Activated CD8-positive, alpha-beta memory T cell treated with anti-CD3 and anti-CD28 coated beads for 24 hours (primary cell): ENCODE data around the gene RFC2.
"Not testable (repeated sequence)": the region's sequence is repeated elsewhere in the genome, so short reads cannot be mapped to it uniquely, and the experiment has no call there.

Experiments
- DNase-seq: peaks from one replicate; pipeline ENCODE4 v3.0.0-alpha.2; 2020

RFC2 gene

DNA sequence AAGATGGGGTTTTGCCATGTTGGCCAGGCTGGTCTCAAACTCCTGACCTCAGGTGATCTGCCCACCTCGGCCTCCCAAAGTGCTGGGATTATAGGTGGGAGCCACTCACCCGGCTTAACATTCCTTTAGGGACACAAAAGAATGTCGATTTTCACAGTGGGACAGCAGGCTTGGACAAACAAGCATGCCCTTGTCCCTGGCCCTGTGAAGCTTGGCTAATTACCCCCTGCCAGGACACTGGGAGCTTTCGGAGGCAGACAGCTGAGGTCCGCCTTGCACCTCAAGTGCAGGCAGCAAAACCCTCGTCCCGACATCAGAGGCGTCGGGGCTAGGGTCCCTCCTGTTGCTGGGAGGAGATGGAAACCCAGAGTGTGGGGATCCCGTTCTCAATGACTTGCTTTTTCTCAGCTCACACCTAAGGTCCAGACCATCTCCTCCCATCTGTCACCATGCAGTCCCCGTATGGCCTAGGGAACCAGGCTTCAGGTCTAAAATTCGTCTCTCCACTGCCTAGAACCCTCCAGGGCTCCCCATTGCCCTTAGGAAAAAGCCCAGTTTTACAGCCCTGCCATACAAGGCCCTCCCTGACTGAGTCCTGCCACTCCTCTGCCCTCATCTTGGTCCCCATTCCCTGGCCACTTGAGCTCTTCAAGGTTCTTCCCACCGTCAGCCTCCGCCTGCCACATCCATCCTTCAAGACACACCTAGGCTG lies 28.7 kb upstream of the RFC2 start:
- DNase-seq, result no peak

GRCh38 chr7:74280985-74281384 lies 26.8 kb upstream of the RFC2 start:
- no peak for DNase-seq

GRCh38 chr7:74277636-74278035 lies 23.4 kb upstream of the RFC2 start:
- DNase-seq, result no peak

- no peak for DNase-seq
Observed at GRCh38 chr7:74275401-74275881, 21.2 kb upstream of the RFC2 start.

- no peak for DNase-seq
Observed at GRCh38 chr7:74272305-74273038, 18.3 kb upstream of the RFC2 start.

- no peak for DNase-seq
Observed at GRCh38 chr7:74271742-74272141, 17.5 kb upstream of the RFC2 start.

DNA sequence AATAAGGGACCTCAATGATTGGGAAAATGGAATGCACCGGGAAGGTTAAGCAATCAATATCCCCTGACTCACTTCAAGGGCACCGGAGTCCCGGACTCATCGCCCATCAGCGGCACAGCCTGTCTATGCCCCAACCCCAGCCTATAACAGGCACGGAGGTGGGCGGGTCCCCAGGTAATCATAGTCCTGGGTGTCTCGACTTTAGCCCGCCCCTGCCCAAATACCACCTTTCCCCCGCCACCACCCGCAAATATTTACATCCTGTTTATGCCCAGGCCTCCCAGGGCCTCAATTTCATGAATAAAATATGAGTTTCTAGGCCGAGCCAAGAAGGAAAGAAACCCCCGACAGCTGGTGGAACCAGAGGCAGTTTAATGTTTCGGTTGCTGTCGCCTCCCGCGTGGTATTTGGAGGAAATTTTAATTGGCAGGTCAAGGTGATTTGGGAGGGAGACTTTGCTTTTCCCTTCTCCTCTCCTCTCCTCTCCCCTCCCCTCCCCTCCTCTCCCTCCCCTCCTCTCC lies 15.6 kb upstream of the RFC2 start:
- DNase-seq, result peak; percentile 79

GRCh38 chr7:74267756-74268565 lies 13.8 kb upstream of the RFC2 start:
- no peak for DNase-seq

GRCh38 chr7:74266191-74266963 lies 12.2 kb upstream of the RFC2 start:
- no peak for DNase-seq

DNA sequence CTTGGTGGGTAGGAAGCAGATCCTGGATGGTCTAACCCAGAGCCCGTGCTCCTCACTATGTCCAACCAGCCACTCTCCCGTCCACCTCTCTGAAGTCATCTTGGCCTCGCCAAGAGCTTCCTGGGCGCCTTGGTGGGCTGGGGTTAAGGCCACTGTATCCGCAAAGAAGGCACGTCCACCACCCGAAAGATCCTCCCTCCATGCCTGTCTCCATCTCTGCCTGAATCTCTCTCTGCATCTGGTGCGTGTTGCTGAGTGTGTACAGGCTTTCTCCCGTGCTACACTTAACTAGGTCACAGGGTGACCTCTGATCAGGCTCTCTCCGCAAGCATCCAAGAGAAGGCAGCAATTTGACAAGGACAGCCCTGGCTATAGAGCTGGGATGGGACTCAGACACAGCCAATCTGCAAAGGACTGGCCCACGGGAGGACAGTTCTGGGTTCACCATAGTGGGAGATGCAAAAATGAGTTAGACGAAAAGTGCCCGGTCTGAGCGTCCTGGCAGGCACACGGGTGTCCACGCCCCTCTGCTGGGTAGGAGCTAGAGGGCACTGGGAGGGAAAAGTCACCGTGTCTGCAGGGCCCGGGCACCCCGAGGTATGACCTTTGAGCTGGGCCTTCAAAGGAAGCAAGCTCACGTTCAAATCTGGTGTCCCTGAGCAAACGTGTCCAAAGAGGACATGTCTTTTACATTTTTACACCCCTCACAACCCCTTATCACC lies 9.4 kb upstream of the RFC2 start:
- no peak for DNase-seq

DNA sequence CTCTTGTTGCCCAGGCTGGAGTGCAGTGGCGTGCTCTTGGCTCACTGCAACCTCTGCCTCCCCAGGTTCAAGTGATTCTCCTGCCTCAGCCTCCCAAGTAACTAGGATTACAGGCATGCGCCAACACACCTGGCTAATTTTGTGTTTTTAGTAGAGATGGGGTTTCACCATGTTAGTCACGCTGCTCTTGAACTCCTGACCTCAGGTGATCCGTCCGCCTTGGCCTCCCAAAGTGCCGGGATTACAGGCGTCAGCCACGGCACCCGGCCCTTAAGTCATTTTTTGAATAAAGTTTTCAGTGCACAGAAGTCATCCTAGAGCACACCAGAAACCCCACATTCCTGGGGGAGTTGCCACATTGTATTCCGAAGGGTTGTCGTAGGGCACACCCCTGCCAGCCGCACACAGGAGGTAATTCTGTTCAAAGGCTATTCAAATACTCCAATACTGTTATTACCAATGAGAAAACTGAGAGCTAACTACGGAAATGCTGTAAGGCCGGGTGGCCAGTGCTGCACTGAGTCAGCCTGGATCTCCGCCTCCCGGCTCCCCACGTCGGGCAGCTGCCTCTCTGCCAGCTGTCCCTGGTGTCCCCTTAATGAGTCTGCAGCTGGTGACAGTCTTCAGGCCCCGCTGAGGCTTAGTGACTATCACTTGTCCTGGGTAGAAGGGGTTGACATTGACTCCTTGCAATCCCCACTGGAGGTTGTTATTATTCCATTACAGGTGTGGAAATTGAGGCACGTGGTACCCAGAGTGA lies 8.6 kb upstream of the RFC2 start:
- no peak for DNase-seq

GRCh38 chr7:74258639-74259038 lies 4.4 kb upstream of the RFC2 start:
- no peak for DNase-seq

DNA sequence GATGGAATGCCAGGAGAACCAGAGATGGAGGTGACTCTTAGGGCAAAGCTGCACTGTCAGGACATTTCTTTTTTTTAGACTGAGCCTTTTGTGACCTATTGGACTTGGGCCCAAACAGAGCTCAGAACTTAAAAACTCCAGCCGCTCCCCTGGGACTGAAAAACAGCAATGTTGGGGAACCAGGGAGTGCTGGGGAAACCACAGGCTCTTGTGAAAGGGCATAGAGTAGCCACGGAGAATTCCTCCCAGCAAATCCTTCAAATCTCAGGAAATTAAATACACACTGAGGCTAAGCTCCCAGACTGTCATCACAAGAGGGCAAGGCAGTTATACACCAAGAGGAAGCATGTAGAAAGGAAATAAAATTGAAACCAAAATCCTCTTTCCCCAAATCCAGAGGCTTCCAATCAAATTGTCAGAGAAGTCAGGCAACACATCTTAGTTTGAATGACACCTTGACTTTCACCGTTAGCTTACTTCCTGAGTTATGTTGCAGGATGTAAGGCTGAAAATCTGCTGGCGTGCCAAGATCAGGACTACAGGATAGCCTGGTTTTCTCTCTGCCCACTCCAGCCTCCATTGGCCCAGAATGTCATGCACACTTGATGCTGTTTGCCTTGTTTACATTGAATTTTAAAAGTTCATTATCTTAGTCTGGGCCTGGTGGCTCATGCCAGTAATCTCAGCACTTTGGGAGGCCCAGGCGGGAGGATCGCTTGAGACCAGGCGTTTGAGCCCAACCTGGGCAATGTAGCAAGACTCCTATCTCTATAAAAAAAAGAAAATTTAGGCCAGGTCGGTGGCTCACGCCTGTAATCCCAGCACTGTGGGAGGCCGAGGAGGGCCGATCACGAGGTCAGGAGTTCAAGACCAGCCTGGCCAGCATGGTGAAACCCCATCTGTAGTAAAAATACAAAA lies 2.6 kb upstream of the RFC2 start:
- DNase-seq, result no peak

- DNase-seq, result not testable (repeated sequence)
Observed at GRCh38 chr7:74255461-74255860, 1.3 kb upstream of the RFC2 start.

DNA sequence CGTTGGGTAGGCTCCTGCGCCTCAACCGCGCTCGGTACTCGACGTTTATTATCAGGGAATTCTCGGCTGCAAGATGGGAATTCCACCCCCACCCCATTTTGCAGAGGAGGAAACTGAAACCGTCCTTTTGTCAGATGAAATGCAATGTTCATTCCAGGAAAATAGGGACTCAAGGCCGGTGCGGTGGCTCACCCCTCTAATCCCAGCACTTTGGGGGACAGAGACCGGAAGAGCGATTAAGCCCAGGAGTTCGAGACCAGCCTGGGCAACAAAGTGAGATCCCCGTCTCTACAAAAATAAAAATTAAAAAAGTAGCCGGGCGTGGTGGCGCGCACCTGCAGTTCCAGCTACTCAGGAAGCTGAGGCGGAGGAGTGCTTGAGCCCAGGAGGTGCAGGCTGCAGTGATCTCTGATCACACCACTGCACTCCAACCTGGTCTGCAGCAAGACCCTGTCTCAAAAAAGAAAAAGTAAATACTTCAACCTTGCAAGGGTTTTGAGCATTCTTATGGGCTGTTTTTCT lies 720 bp upstream of the RFC2 start:
- DNase-seq, result no peak

DNA sequence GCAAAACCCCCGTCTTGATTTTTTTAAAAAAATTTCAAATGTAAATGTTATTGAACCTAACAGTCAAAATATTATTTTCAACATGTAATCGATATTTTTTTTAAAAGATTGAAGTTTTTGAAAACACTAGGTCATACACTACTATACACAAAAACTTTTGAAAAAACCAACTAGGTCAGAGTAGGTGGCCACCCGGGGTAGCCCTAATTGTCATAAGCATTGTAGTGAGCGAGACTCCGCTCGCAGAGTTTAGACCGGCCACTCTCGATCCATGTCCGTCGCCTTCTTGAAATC lies 417 bp downstream of the RFC2 start:
- no peak for DNase-seq

DNA sequence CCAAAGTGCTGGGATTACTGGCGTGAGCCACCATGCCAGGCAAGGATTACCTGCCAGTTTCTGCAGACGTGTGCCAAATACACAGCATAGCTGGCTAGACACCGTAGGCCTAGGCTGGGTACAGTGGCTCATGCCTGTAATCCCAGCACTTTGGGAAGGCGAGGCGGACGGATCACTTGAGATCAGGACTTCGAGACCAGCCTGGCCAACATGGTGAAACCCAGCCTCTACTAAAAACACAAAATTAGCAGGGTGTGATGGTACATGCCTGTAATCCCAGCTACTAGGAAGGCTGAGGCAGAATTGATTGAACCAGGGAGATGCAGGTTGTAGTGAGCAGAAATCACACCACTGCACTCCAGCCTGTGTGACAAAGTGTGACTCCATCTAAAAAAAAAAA lies 868 bp downstream of the RFC2 start:
- no peak for DNase-seq

DNA sequence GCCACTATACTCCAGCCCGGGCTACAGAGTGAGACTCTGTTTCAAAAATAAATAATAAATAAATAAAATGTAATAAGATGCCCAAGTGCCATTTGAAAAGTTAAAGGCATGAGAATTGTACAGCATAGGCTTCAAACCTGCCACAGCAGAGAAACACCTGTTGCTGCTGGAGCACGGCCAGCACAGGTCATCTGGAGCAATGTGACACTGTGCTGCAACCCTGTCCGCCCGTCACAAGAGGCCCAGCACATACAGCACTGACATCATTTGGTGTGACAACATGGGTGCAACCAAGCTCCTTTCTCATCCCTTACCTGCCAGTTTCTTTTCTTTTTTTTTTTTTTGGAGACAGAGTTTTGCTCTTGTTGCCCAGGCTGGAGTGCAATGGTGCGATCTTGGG lies 1.3 kb downstream of the RFC2 start:
- DNase-seq, result no peak

- not testable (repeated sequence) for DNase-seq
Observed at GRCh38 chr7:74249058-74249457, 5.1 kb downstream of the RFC2 start.

GRCh38 chr7:74248156-74248555 lies 6.0 kb downstream of the RFC2 start:
- no peak for DNase-seq
